ENCODE data around the gene ALG12. TPM values are rescaled to one million over a fixed set of nuclear protein-coding genes. Genes with fewer than 3 reads are reported as not detected.

The ALG12 gene
- total RNA-seq, 2 donors from 2014 or later: 17.4 to 30.1 TPM

DNA sequence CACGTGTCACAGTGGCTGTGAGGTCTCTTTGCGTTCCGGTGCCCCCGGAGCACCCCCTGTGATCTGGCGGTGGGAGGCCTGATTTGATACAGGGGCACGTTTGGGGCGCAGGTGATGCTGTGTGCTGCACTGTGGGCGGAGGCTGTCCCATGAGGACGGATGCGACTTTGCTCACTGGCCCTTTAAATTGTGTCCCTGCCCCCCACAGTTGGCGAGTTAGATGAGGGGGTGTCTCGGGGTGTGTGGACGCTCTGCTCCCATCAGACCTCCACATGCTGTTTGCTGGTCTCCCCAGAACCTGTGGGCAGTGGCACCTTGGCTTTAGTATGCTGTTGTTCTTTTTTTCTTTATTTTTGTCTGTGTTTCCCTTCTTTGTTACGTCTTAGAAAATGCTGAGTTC is 59.4 kb downstream of the ALG12 start:
- H3K9me3 ChIP-seq: no peaks in the 10 kb centered on the region
- peaks cover 0 to 18% of the 10 kb centered on the region in 2 donors for H3K4me1 ChIP-seq (ENCODE audit: control insufficient read depth in 1 of 2, low read depth in 2 of 2)
- no peak overlapping the region for H3K4me3 ChIP-seq
- H3K27ac ChIP-seq: no peak overlapping the region
- no peak for ATAC-seq (ENCODE audit: insufficient number of reproducible peaks, low FRiP score, low read depth)
- TF ChIP-seq, protein P1, sequence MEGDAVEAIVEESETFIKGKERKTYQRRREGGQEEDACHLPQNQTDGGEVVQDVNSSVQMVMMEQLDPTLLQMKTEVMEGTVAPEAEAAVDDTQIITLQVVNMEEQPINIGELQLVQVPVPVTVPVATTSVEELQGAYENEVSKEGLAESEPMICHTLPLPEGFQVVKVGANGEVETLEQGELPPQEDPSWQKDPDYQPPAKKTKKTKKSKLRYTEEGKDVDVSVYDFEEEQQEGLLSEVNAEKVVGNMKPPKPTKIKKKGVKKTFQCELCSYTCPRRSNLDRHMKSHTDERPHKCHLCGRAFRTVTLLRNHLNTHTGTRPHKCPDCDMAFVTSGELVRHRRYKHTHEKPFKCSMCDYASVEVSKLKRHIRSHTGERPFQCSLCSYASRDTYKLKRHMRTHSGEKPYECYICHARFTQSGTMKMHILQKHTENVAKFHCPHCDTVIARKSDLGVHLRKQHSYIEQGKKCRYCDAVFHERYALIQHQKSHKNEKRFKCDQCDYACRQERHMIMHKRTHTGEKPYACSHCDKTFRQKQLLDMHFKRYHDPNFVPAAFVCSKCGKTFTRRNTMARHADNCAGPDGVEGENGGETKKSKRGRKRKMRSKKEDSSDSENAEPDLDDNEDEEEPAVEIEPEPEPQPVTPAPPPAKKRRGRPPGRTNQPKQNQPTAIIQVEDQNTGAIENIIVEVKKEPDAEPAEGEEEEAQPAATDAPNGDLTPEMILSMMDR (IDR thresholded peaks at IDR 0.05): no peak
- H3K36me3 ChIP-seq: no peaks in the 10 kb centered on the region
- no peak for DNase-seq (ENCODE audit: low spot score)
- no peaks in the 10 kb centered on the region for H3K27me3 ChIP-seq (replicated peaks; ENCODE audit: insufficient read depth)

DNA sequence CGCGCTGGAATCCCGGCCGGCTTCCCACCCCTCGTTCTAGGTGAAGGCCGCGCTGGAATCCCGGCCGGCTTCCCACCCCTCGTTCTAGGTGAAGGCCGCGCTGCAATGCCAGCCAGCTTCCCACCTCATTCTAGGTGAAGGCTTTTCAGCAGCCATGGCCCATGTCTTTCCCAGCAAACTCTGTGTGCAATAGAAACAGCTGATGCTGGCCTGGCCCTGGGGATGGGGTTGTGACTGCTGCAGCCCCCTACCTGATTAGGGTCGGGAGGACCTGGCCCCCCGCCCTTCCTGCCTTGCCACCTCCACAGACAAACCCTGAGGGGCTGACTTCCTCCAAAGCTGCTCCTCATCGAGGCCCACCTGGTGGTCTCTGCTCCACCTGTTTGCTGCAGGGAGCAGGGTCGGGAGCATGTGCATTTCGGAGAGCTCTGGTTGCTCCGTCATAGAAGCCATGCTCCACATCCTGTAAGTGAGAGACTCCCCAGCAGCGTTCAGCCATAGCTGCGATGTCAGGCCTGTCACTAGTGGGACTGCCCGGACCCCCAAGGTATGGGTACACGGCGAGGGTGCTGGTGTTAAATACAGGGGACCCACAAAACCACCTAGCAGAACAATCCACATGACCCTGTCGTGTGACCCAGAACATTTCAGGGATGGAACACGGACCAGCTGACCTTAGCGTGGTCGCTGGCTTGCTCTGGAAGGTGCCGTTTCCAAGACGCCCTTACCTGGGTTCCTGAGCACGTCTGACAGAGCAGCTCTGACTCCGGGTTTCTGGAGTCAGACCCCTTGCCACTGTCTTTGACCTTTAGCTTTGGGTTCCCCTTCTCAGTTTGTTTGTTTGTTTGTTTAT is 61.2 kb downstream of the ALG12 start:
- Histone ChIP-seq H3K9me3 (no peaks in the 10 kb centered on the region), H3K36me3 (no peaks in the 10 kb centered on the region), H3K4me1 (ENCODE audit: control insufficient read depth in 1 of 2, low read depth in 2 of 2) (peaks cover 3 to 23% of the 10 kb centered on the region in 2 donors), H3K4me3 (no peak overlapping the region), H3K27me3 (replicated peaks; ENCODE audit: insufficient read depth) (no peaks in the 10 kb centered on the region), H3K27ac (no peak overlapping the region)
- DNase-seq (ENCODE audit: low spot score) (no peak), ATAC-seq (ENCODE audit: insufficient number of reproducible peaks, low FRiP score, low read depth) (no peak)
- TF ChIP-seq, protein P1 (IDR thresholded peaks at IDR 0.05): no peak

DNA sequence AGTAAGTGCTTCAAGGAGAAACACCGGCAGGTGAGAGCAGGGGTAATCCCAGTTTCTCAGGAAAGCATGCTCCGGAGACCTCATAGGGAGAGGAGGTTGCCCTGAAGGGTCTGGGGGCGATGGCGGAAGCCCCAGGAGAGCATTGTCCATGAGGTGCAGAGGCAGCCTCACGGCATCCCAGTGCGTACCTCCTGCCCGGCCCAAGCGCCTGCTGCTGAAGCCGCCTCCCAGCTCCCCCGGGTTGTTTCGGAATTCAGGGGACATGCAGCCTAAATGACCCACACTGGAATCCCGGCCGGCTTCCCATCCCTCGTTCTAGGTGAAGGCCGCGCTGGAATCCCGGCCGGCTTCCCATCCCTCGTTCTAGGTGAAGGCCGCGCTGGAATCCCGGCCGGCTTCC is 61.9 kb downstream of the ALG12 start:
- Histone ChIP-seq H3K4me3 (no peak overlapping the region), H3K36me3 (no peaks in the 10 kb centered on the region), H3K4me1 (ENCODE audit: control insufficient read depth in 1 of 2, low read depth in 2 of 2) (peaks cover 3 to 23% of the 10 kb centered on the region in 2 donors), H3K27me3 (replicated peaks; ENCODE audit: insufficient read depth) (no peaks in the 10 kb centered on the region), H3K9me3 (no peaks in the 10 kb centered on the region), H3K27ac (no peak overlapping the region)
- DNase-seq (ENCODE audit: low spot score) (no peak), ATAC-seq (ENCODE audit: insufficient number of reproducible peaks, low FRiP score, low read depth) (no peak)
- TF ChIP-seq, protein P1 (IDR thresholded peaks at IDR 0.05): no peak

DNA sequence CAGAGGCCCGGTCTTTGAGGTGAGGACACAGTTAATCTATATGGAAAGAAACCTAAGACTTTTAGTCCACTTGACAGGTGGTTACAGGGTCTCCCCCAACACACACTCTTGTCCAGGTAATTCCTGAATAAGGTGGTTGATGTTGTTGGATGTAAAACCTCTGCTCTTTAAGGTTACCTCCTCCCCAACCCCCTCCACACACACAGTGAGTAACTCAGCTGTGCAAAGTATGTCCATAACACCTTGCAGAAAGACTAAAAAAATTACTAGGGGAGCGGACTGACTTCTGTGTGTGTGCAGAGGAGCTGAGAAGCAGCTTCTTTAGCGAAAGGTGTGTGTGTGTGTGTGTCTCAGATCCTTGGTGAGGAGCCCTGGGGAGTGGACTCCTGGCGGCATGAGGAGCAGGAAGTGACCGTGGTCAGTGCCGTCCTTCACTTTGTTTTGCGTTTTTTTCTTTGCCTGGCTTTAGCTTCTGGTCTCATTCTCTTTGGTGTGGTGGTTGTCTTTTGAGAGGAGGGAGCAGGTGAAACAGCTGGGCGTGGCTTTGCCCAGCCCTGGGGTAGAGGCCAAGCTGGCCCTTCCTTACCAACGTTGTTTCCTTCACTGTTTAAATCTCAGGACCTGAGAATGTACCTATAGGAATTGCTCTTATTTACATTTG is 62.9 kb downstream of the ALG12 start:
- DNase-seq (ENCODE audit: low spot score) (no peak), ATAC-seq (ENCODE audit: insufficient number of reproducible peaks, low FRiP score, low read depth) (no peak)
- Histone ChIP-seq H3K36me3 (no peaks in the 10 kb centered on the region), H3K9me3 (no peaks in the 10 kb centered on the region), H3K27me3 (replicated peaks; ENCODE audit: insufficient read depth) (no peaks in the 10 kb centered on the region), H3K4me3 (peak overlapping the region; percentile 87), H3K27ac (no peak overlapping the region), H3K4me1 (ENCODE audit: control insufficient read depth in 1 of 2, low read depth in 2 of 2) (peaks cover 3 to 23% of the 10 kb centered on the region in 2 donors)
- TF ChIP-seq, protein P1 (IDR thresholded peaks at IDR 0.05): no peak
